GM23338 (cell line): Measurements from ENCODE around the gene DDX53. TPM values are rescaled to one million over a fixed set of nuclear protein-coding genes. Genes with fewer than 3 reads are reported as not detected.

Experiments used
- ATAC-seq: fragments of 200-7000 bp; cut with Tn5 transposase; 3 replicates; pipeline ENCODE4 v1.9.1; 2020
- DNase-seq: peaks from one replicate; pipeline ENCODE4 v3.0.0-alpha.2; 2015; ENCODE audit warnings: low spot score
- H2AFZ ChIP-seq: fragments of 200-600 bp; sonication (generic); 2 replicates; pipeline ENCODE4 v1.8.0; 2016; ENCODE audit warnings: antibody characterized with exemption, mild to moderate bottlenecking, moderate library complexity
- H3F3A ChIP-seq: fragments of 200-600 bp; sonication (generic); replicated peaks from 2 replicates; pipeline ENCODE4 v1.8.0; 2017; ENCODE audit warnings: antibody characterized with exemption, mixed run types, low read depth
- H3K27ac ChIP-seq: fragments of 200-600 bp; sonication (generic); 2 replicates; pipeline ENCODE4 v1.6.1; 2016; ENCODE audit warnings: low read depth
- H3K27me3 ChIP-seq: fragments of 200-600 bp; sonication (generic); 2 replicates; pipeline ENCODE4 v1.8.0; 2016; ENCODE audit warnings: mild to moderate bottlenecking, mixed run types, moderate library complexity; ENCODE audit not compliant: insufficient read depth
- H3K36me3 ChIP-seq: fragments of 200-600 bp; sonication (generic); 2 replicates; pipeline ENCODE4 v1.8.0; 2016; ENCODE audit warnings: mild to moderate bottlenecking; ENCODE audit not compliant: insufficient read depth
- H3K4me1 ChIP-seq: fragments of 200-600 bp; sonication (generic); 2 replicates; pipeline ENCODE4 v1.8.0; 2016; ENCODE audit warnings: mild to moderate bottlenecking, moderate library complexity; ENCODE audit not compliant: insufficient read depth
- H3K4me2 ChIP-seq: fragments of 200-600 bp; sonication (generic); 2 replicates; pipeline ENCODE4 v1.7.1; 2017; ENCODE audit warnings: mixed run types
- H3K4me3 ChIP-seq: fragments of 200-600 bp; sonication (generic); 2 replicates; pipeline ENCODE4 v1.6.1; 2016; ENCODE audit warnings: mixed run types
- H3K79me2 ChIP-seq: fragments of 200-600 bp; sonication (generic); replicated peaks from 2 replicates; pipeline ENCODE4 v1.8.0; 2017; ENCODE audit warnings: mild to moderate bottlenecking; ENCODE audit not compliant: insufficient read depth
- H3K9me2 ChIP-seq: fragments of 200-600 bp; sonication (generic); 2 replicates; pipeline ENCODE4 v1.8.0; 2017; ENCODE audit not compliant: insufficient read depth
- H4K20me1 ChIP-seq: fragments of 200-600 bp; sonication (generic); replicated peaks from 2 replicates; pipeline ENCODE4 v1.8.0; 2017; ENCODE audit warnings: mild to moderate bottlenecking; ENCODE audit not compliant: insufficient read depth
- H3K27ac Mint-ChIP-seq: 2 replicates; pipeline ENCODE4 v1.8.0; 2020; ENCODE audit warnings: inconsistent platforms, mild to moderate bottlenecking, moderate library complexity, mixed read lengths
- H3K27me3 Mint-ChIP-seq: 3 replicates; pipeline ENCODE4 v1.8.0; 2022; ENCODE audit warnings: low read depth, mild to moderate bottlenecking, moderate library complexity, mixed read lengths, inconsistent platforms; ENCODE audit not compliant: insufficient read depth, poor library complexity
- H3K36me3 Mint-ChIP-seq: 3 replicates; pipeline ENCODE4 v1.8.0; 2021; ENCODE audit warnings: low read depth, mild to moderate bottlenecking, inconsistent platforms, moderate library complexity, mixed read lengths
- H3K4me1 Mint-ChIP-seq: 3 replicates; pipeline ENCODE4 v1.8.0; 2020; ENCODE audit warnings: mild to moderate bottlenecking, inconsistent platforms, mixed read lengths
- H3K4me3 Mint-ChIP-seq: 3 replicates; pipeline ENCODE4 v1.8.0; 2021; ENCODE audit warnings: moderate library complexity, mild to moderate bottlenecking, inconsistent platforms, mixed read lengths
- H3K9me3 Mint-ChIP-seq: 3 replicates; pipeline ENCODE4 v1.8.0; 2020; ENCODE audit warnings: moderate library complexity, mild to moderate bottlenecking, inconsistent platforms, mixed read lengths
- JUNB ChIP-seq: IDR thresholded peaks from one replicate; pipeline ENCODE4 v1.6.1; 2016; ENCODE audit warnings: antibody characterized with exemption; ENCODE audit not compliant: unreplicated experiment
- NANOG ChIP-seq: IDR thresholded peaks from 2 replicates; pipeline ENCODE4 v1.6.1; 2016; ENCODE audit warnings: antibody characterized with exemption, borderline replicate concordance
- polyA plus RNA-seq: library from polyadenylated mRNA; unstranded; fragments of >200 nt; fragmentation: Nextera tagmentation; extraction: Ambion mirVana; gene quantifications from 2 replicates; pipeline ENCODE4 v1.2.1, GENCODE V29; 2016
- total RNA-seq: library from RNA; depleted of rRNA; stranded (reverse); fragments of >200 nt; shearing (Covaris generic); gene quantifications from 2 replicates; pipeline ENCODE4 v1.2.3, GENCODE V29; 2014
- TF ChIP-seq, protein P1 (sequence below): fragments of 250-450 bp; sonication (Bioruptor Pico); IDR thresholded peaks from 2 replicates; pipeline ENCODE4 v1.5.0; 2020; ENCODE audit warnings: mild to moderate bottlenecking, moderate library complexity
- TF ChIP-seq, protein P2 (sequence below): IDR thresholded peaks from one replicate; pipeline ENCODE4 v1.6.1; 2018; ENCODE audit warnings: antibody characterized with exemption; ENCODE audit not compliant: unreplicated experiment
- TF ChIP-seq, protein P3 (sequence below), 2 experiments: fragments of 200-600 bp in 1 of 2; sonication (generic) in 1 of 2; conservative IDR thresholded peaks; 2 replicates each; pipeline versions ENCODE4 v1.5.1 to v1.6.1; 2016 to 2017; ENCODE audit warnings: antibody characterized with exemption in 2 of 2, low read depth in 2 of 2, mild to moderate bottlenecking in 2 of 2, moderate library complexity in 1 of 2

Gene DDX53
- total and polyA plus RNA-seq, 2 experiments from 2014 or later = 0.05 TPM; not detected in 1

DNA sequence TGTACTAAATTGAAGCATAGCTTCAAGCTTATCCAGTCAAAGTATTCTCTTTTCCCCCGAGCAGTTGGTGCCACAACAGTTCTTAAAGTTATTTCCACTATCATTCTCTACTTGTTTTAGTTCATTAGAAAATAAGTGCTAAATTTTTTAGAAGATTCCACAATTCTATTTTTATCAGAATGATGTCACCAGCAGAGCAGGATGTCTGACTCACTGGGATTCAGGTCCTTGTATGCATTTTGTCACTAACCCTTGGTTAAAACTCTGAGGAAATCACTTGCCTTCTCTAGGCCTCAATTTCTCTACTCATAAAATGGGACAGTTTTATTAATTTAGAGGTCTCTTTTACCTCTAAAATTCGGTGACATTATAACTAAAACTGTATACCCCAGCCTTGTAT lies 3.4 kb downstream of the DDX53 start (continued):
- TF ChIP-seq, protein P1, sequence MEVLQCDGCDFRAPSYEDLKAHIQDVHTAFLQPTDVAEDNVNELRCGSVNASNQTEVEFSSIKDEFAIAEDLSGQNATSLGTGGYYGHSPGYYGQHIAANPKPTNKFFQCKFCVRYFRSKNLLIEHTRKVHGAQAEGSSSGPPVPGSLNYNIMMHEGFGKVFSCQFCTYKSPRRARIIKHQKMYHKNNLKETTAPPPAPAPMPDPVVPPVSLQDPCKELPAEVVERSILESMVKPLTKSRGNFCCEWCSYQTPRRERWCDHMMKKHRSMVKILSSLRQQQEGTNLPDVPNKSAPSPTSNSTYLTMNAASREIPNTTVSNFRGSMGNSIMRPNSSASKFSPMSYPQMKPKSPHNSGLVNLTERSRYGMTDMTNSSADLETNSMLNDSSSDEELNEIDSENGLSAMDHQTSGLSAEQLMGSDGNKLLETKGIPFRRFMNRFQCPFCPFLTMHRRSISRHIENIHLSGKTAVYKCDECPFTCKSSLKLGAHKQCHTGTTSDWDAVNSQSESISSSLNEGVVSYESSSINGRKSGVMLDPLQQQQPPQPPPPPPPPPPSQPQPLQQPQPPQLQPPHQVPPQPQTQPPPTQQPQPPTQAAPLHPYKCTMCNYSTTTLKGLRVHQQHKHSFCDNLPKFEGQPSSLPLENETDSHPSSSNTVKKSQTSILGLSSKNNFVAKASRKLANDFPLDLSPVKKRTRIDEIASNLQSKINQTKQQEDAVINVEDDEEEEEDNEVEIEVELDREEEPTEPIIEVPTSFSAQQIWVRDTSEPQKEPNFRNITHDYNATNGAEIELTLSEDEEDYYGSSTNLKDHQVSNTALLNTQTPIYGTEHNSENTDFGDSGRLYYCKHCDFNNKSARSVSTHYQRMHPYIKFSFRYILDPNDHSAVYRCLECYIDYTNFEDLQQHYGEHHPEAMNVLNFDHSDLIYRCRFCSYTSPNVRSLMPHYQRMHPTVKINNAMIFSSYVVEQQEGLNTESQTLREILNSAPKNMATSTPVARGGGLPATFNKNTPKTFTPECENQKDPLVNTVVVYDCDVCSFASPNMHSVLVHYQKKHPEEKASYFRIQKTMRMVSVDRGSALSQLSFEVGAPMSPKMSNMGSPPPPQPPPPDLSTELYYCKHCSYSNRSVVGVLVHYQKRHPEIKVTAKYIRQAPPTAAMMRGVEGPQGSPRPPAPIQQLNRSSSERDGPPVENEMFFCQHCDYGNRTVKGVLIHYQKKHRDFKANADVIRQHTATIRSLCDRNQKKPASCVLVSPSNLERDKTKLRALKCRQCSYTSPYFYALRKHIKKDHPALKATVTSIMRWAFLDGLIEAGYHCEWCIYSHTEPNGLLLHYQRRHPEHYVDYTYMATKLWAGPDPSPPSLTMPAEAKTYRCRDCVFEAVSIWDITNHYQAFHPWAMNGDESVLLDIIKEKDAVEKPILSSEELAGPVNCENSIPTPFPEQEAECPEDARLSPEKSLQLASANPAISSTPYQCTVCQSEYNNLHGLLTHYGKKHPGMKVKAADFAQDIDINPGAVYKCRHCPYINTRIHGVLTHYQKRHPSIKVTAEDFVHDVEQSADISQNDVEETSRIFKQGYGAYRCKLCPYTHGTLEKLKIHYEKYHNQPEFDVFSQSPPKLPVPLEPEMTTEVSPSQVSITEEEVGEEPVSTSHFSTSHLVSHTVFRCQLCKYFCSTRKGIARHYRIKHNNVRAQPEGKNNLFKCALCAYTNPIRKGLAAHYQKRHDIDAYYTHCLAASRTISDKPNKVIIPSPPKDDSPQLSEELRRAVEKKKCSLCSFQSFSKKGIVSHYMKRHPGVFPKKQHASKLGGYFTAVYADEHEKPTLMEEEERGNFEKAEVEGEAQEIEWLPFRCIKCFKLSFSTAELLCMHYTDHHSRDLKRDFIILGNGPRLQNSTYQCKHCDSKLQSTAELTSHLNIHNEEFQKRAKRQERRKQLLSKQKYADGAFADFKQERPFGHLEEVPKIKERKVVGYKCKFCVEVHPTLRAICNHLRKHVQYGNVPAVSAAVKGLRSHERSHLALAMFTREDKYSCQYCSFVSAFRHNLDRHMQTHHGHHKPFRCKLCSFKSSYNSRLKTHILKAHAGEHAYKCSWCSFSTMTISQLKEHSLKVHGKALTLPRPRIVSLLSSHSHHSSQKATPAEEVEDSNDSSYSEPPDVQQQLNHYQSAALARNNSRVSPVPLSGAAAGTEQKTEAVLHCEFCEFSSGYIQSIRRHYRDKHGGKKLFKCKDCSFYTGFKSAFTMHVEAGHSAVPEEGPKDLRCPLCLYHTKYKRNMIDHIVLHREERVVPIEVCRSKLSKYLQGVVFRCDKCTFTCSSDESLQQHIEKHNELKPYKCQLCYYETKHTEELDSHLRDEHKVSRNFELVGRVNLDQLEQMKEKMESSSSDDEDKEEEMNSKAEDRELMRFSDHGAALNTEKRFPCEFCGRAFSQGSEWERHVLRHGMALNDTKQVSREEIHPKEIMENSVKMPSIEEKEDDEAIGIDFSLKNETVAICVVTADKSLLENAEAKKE (CRISPR knock-in tag) = no peak
- TF ChIP-seq, protein P2, sequence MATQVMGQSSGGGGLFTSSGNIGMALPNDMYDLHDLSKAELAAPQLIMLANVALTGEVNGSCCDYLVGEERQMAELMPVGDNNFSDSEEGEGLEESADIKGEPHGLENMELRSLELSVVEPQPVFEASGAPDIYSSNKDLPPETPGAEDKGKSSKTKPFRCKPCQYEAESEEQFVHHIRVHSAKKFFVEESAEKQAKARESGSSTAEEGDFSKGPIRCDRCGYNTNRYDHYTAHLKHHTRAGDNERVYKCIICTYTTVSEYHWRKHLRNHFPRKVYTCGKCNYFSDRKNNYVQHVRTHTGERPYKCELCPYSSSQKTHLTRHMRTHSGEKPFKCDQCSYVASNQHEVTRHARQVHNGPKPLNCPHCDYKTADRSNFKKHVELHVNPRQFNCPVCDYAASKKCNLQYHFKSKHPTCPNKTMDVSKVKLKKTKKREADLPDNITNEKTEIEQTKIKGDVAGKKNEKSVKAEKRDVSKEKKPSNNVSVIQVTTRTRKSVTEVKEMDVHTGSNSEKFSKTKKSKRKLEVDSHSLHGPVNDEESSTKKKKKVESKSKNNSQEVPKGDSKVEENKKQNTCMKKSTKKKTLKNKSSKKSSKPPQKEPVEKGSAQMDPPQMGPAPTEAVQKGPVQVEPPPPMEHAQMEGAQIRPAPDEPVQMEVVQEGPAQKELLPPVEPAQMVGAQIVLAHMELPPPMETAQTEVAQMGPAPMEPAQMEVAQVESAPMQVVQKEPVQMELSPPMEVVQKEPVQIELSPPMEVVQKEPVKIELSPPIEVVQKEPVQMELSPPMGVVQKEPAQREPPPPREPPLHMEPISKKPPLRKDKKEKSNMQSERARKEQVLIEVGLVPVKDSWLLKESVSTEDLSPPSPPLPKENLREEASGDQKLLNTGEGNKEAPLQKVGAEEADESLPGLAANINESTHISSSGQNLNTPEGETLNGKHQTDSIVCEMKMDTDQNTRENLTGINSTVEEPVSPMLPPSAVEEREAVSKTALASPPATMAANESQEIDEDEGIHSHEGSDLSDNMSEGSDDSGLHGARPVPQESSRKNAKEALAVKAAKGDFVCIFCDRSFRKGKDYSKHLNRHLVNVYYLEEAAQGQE = no peak
- TF ChIP-seq JUNB = no peak

- DNase-seq = peak; percentile 58
- no peak overlapping the region for H3K27ac ChIP-seq
- H4K20me1 ChIP-seq = no peaks in the 10 kb centered on the region
- H3K4me1 Mint-ChIP-seq = 0 out of 3 replicates have a peak, but pooled peaks cover 2% of the 10 kb centered on the region
- no peak; the same call in 2 of the 3 replicates for ATAC-seq
- H3K36me3 Mint-ChIP-seq = no peaks in the 10 kb centered on the region
- no peak overlapping the region for H3K27ac Mint-ChIP-seq
- no peak overlapping the region for H3K4me3 ChIP-seq
- no peaks in the 10 kb centered on the region; the same call in 2 of the 3 replicates for H3K9me3 Mint-ChIP-seq
- H3F3A ChIP-seq = no peaks in the 10 kb centered on the region
- H3K4me1 ChIP-seq = no peaks in the 10 kb centered on the region
- H3K4me3 Mint-ChIP-seq = no peak overlapping the region
- no peaks in the 10 kb centered on the region for H3K27me3 Mint-ChIP-seq
- H3K79me2 ChIP-seq = no peaks in the 10 kb centered on the region
- no peaks in the 10 kb centered on the region for H3K9me2 ChIP-seq
- TF ChIP-seq NANOG = no peak
- TF ChIP-seq, protein P3, sequence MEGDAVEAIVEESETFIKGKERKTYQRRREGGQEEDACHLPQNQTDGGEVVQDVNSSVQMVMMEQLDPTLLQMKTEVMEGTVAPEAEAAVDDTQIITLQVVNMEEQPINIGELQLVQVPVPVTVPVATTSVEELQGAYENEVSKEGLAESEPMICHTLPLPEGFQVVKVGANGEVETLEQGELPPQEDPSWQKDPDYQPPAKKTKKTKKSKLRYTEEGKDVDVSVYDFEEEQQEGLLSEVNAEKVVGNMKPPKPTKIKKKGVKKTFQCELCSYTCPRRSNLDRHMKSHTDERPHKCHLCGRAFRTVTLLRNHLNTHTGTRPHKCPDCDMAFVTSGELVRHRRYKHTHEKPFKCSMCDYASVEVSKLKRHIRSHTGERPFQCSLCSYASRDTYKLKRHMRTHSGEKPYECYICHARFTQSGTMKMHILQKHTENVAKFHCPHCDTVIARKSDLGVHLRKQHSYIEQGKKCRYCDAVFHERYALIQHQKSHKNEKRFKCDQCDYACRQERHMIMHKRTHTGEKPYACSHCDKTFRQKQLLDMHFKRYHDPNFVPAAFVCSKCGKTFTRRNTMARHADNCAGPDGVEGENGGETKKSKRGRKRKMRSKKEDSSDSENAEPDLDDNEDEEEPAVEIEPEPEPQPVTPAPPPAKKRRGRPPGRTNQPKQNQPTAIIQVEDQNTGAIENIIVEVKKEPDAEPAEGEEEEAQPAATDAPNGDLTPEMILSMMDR (conservative IDR thresholded peaks at IDR 0.05; ENCODE audit: low read depth in 2 of 2) = peak; percentile 62 to 66
- H3K36me3 ChIP-seq = no peaks in the 10 kb centered on the region
- H3K4me2 ChIP-seq = no peak overlapping the region
- H3K27me3 ChIP-seq = no peaks in the 10 kb centered on the region
- H2AFZ ChIP-seq = no peak overlapping the region
Measured at GRCh38 chrX:23008431-23009099, 8.8 kb downstream of the DDX53 start.
